ENCODE data around the gene SRSF12.

- TF ChIP-seq POLR2A (IDR thresholded peaks at IDR 0.05) = no peak
- TF ChIP-seq, protein P1, sequence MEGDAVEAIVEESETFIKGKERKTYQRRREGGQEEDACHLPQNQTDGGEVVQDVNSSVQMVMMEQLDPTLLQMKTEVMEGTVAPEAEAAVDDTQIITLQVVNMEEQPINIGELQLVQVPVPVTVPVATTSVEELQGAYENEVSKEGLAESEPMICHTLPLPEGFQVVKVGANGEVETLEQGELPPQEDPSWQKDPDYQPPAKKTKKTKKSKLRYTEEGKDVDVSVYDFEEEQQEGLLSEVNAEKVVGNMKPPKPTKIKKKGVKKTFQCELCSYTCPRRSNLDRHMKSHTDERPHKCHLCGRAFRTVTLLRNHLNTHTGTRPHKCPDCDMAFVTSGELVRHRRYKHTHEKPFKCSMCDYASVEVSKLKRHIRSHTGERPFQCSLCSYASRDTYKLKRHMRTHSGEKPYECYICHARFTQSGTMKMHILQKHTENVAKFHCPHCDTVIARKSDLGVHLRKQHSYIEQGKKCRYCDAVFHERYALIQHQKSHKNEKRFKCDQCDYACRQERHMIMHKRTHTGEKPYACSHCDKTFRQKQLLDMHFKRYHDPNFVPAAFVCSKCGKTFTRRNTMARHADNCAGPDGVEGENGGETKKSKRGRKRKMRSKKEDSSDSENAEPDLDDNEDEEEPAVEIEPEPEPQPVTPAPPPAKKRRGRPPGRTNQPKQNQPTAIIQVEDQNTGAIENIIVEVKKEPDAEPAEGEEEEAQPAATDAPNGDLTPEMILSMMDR (IDR thresholded peaks at IDR 0.05) = no peak
These were observed at the start of gene SRSF12 for GRCh38 chr6:89117211-89118108.

Data from right lobe of liver (tissue), 4 donors.